Measurements from ENCODE around the gene DOK6.

Gene DOK6

DNA sequence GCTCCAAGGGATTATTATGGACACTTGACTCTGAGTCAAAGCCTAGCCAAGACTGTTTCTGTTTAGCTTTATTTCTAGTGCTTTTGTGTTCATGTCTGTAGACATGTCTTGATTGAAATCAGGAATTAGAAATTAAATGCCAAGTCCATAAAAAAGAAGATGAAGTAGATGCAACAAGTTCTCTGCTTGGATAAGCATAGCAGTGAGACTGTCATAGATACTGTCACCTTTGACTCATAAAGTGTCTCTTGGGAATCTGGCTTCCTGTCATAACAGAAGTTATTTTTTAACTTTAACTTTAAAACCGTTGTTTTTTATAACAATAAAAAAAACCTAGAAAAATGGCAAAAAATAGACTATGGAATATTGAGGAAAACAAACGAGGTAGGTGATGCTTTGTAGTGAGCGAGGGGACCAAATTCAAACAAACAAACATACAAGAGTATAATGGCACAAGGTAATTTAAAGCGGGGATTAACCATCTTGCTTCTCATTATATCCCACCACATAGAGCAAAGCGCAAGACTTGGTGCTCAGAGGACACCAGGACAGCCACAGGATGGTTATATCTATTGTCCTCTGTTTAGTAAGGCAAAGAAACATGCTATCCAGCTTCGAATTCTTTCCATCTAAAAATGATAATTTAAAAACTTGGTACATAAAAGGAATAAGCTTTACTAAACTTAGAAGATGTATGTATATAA lies 482.4 kb downstream of the DOK6 start:
- WGBS, result 90% methylated on average over 2 of the region's 6 CpGs

GRCh38 chr18:69883781-69884180 lies 483.1 kb downstream of the DOK6 start:
- Histone ChIP-seq H3K4me3 (ENCODE audit: insufficient read depth in 1 of 2, low read depth in 1 of 2, low read length in 2 of 2) (no peak overlapping the region), H2BK120ac (ENCODE audit: low read depth, low read length) (no peak overlapping the region), H2AFZ (ENCODE audit: low read depth, low read length) (no peak overlapping the region), H4K91ac (ENCODE audit: low read length) (no peak overlapping the region), H2AK5ac (ENCODE audit: low read length, severe bottlenecking) (no peak overlapping the region), H3K4me1 (ENCODE audit: control insufficient read depth, insufficient read depth, low read depth, low read length) (peaks cover 8% of the 10 kb centered on the region), H3K4me2 (ENCODE audit: low read length, poor library complexity, severe bottlenecking) (no peak overlapping the region), H3K14ac (ENCODE audit: low read length in 2 of 2) (no peak overlapping the region), H3K9me3 (ENCODE audit: control insufficient read depth, low read length) (no peaks in the 10 kb centered on the region), H3K4ac (ENCODE audit: low read depth in 1 of 2, low read length in 2 of 2) (no peak overlapping the region), H3K27ac (ENCODE audit: low read length, poor library complexity, severe bottlenecking) (no peak overlapping the region), H3K79me1 (replicated peaks; ENCODE audit: low read length, poor library complexity, severe bottlenecking) (no peaks in the 10 kb centered on the region), H3K18ac (ENCODE audit: low read depth in 1 of 2, low read length in 2 of 2) (no peak overlapping the region), H2BK15ac (ENCODE audit: low read depth, poor library complexity, severe bottlenecking) (no peak overlapping the region), H3K27me3 (ENCODE audit: control insufficient read depth in 1 of 2, insufficient read depth in 1 of 2, low read length in 2 of 2) (no peaks in the 10 kb centered on the region), H3K36me3 (ENCODE audit: control insufficient read depth in 1 of 2, insufficient read depth in 2 of 2, low read depth in 1 of 2, low read length in 2 of 2) (no peaks in the 10 kb centered on the region), H3K23ac (ENCODE audit: low read length in 2 of 2) (no peak overlapping the region), H4K8ac (ENCODE audit: low read length) (no peak overlapping the region), H3K9ac (ENCODE audit: low read length) (no peak overlapping the region), H2BK12ac (ENCODE audit: low read length in 2 of 2) (no peak overlapping the region), H2BK5ac (ENCODE audit: low read depth, low read length, poor library complexity, severe bottlenecking) (no peak overlapping the region)
- WGBS, result 52% methylated on average over 3 of the region's 3 CpGs
- DNase-seq, result no peak

More for the DNA sequence above, 482.4 kb downstream of the DOK6 start:
- H3K9me3 ChIP-seq (ENCODE audit: control insufficient read depth, low read length), result no peaks in the 10 kb centered on the region
- no peak overlapping the region for H3K9ac ChIP-seq (ENCODE audit: low read length)
- no peak overlapping the region for H4K8ac ChIP-seq (ENCODE audit: low read length)
- H3K4me2 ChIP-seq (ENCODE audit: low read length, poor library complexity, severe bottlenecking), result no peak overlapping the region
- H3K14ac ChIP-seq (ENCODE audit: low read length in 2 of 2), result no peak overlapping the region
- no peaks in the 10 kb centered on the region for H3K27me3 ChIP-seq (ENCODE audit: control insufficient read depth in 1 of 2, insufficient read depth in 1 of 2, low read length in 2 of 2)
- no peak for DNase-seq
- H3K79me1 ChIP-seq (replicated peaks; ENCODE audit: low read length, poor library complexity, severe bottlenecking), result no peaks in the 10 kb centered on the region
- H2AFZ ChIP-seq (ENCODE audit: low read depth, low read length), result no peak overlapping the region
- peaks cover 8% of the 10 kb centered on the region for H3K4me1 ChIP-seq (ENCODE audit: control insufficient read depth, insufficient read depth, low read depth, low read length)
- H3K4ac ChIP-seq (ENCODE audit: low read depth in 1 of 2, low read length in 2 of 2), result no peak overlapping the region
- no peak overlapping the region for H2BK12ac ChIP-seq (ENCODE audit: low read length in 2 of 2)
- no peak overlapping the region for H2BK15ac ChIP-seq (ENCODE audit: low read depth, poor library complexity, severe bottlenecking)
- H2BK5ac ChIP-seq (ENCODE audit: low read depth, low read length, poor library complexity, severe bottlenecking), result no peak overlapping the region
- H3K23ac ChIP-seq (ENCODE audit: low read length in 2 of 2), result no peak overlapping the region
- H3K4me3 ChIP-seq (ENCODE audit: insufficient read depth in 1 of 2, low read depth in 1 of 2, low read length in 2 of 2), result no peak overlapping the region
- H2BK120ac ChIP-seq (ENCODE audit: low read depth, low read length), result no peak overlapping the region
- no peak overlapping the region for H3K27ac ChIP-seq (ENCODE audit: low read length, poor library complexity, severe bottlenecking)
- no peaks in the 10 kb centered on the region for H3K36me3 ChIP-seq (ENCODE audit: control insufficient read depth in 1 of 2, insufficient read depth in 2 of 2, low read depth in 1 of 2, low read length in 2 of 2)
- H2AK5ac ChIP-seq (ENCODE audit: low read length, severe bottlenecking), result no peak overlapping the region
- H4K91ac ChIP-seq (ENCODE audit: low read length), result no peak overlapping the region
- H3K18ac ChIP-seq (ENCODE audit: low read depth in 1 of 2, low read length in 2 of 2), result no peak overlapping the region

DNA sequence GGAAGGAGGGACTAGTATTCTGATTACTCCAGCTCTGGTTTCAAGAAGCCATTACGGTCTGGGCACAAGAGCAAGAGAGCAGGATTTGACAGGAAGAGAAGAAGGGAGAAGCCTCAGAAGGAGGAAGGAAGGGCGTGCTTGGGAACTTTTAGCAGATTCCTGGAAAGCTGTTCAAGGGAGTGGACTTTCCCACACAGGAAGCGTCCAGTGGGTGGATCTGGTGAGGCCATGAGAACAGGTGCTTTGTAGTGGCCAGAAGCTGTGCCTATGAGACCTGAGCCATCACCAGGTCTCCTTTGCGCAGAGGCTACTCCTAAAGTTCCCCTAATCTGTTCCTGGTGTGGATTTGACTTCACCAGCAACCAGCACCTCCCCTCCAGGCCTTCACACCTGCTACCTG lies 484.7 kb downstream of the DOK6 start:
- no peak overlapping the region for H3K23ac ChIP-seq (ENCODE audit: low read length in 2 of 2)
- no peak overlapping the region for H2AFZ ChIP-seq (ENCODE audit: low read depth, low read length)
- H3K4me3 ChIP-seq (ENCODE audit: insufficient read depth in 1 of 2, low read depth in 1 of 2, low read length in 2 of 2), result no peak overlapping the region
- H3K27ac ChIP-seq (ENCODE audit: low read length, poor library complexity, severe bottlenecking), result no peak overlapping the region
- H3K79me1 ChIP-seq (replicated peaks; ENCODE audit: low read length, poor library complexity, severe bottlenecking), result no peaks in the 10 kb centered on the region
- no peak overlapping the region for H4K91ac ChIP-seq (ENCODE audit: low read length)
- no peak for DNase-seq
- no peak overlapping the region for H2BK12ac ChIP-seq (ENCODE audit: low read length in 2 of 2)
- peaks cover 6% of the 10 kb centered on the region for H3K4me1 ChIP-seq (ENCODE audit: control insufficient read depth, insufficient read depth, low read depth, low read length)
- no peak overlapping the region for H2AK5ac ChIP-seq (ENCODE audit: low read length, severe bottlenecking)
- no peaks in the 10 kb centered on the region for H3K27me3 ChIP-seq (ENCODE audit: control insufficient read depth in 1 of 2, insufficient read depth in 1 of 2, low read length in 2 of 2)
- no peak overlapping the region for H2BK5ac ChIP-seq (ENCODE audit: low read depth, low read length, poor library complexity, severe bottlenecking)
- WGBS, result 89% methylated on average over 3 of the region's 4 CpGs
- H3K9me3 ChIP-seq (ENCODE audit: control insufficient read depth, low read length), result peaks cover under 1% of the 10 kb centered on the region
- no peak overlapping the region for H4K8ac ChIP-seq (ENCODE audit: low read length)
- H3K36me3 ChIP-seq (ENCODE audit: control insufficient read depth in 1 of 2, insufficient read depth in 2 of 2, low read depth in 1 of 2, low read length in 2 of 2), result no peaks in the 10 kb centered on the region
- H3K9ac ChIP-seq (ENCODE audit: low read length), result no peak overlapping the region
- H3K14ac ChIP-seq (ENCODE audit: low read length in 2 of 2), result peak overlapping the region in 1 of 2 experiments; percentile 66
- H2BK15ac ChIP-seq (ENCODE audit: low read depth, poor library complexity, severe bottlenecking), result no peak overlapping the region
- H3K18ac ChIP-seq (ENCODE audit: low read depth in 1 of 2, low read length in 2 of 2), result no peak overlapping the region
- H3K4me2 ChIP-seq (ENCODE audit: low read length, poor library complexity, severe bottlenecking), result no peak overlapping the region
- H2BK120ac ChIP-seq (ENCODE audit: low read depth, low read length), result no peak overlapping the region
- H3K4ac ChIP-seq (ENCODE audit: low read depth in 1 of 2, low read length in 2 of 2), result no peak overlapping the region

DNA sequence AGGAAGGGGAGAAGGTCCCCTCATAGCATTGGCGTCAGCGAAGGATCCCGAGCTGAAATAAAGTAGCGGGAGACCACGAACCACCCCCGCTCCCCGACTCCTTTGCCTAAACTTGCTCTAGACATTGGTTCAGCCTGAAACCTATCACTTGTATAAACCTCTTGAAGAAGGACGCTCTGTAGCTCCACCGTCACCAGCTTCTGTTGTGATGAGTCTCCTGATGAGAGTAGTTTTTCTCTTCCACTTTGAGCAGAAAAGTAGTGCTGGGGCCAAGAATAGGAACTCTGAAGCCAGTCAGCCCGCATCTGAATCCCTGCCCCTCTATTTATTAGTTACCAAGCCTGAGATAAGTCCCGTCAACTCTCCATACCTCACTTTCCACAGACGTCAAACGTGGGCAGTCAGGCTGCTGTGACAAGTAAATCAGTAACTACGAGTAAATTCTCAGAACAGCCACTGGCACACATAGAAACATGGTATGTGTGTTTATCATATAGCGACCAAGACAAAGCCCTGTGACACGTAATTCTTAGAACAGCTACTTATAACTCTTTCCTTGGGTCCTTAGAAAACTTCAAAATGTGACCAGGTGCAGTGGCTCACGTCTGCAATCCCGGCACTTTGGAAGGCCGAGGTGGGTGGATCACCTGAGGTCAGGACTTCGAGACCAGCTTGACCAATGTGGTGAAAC lies 485.3 kb downstream of the DOK6 start:
- H4K8ac ChIP-seq (ENCODE audit: low read length), result no peak overlapping the region

More for the DNA sequence above, 485.3 kb downstream of the DOK6 start:
- Histone ChIP-seq H3K9me3 (ENCODE audit: control insufficient read depth, low read length) (peaks cover 3% of the 10 kb centered on the region), H2AK5ac (ENCODE audit: low read length, severe bottlenecking) (no peak overlapping the region), H3K14ac (ENCODE audit: low read length in 2 of 2) (no peak overlapping the region), H3K4me3 (ENCODE audit: insufficient read depth in 1 of 2, low read depth in 1 of 2, low read length in 2 of 2) (no peak overlapping the region), H2BK120ac (ENCODE audit: low read depth, low read length) (no peak overlapping the region), H3K4me1 (ENCODE audit: control insufficient read depth, insufficient read depth, low read depth, low read length) (peaks cover 6% of the 10 kb centered on the region), H4K91ac (ENCODE audit: low read length) (no peak overlapping the region), H2BK5ac (ENCODE audit: low read depth, low read length, poor library complexity, severe bottlenecking) (no peak overlapping the region), H2AFZ (ENCODE audit: low read depth, low read length) (no peak overlapping the region), H3K27me3 (ENCODE audit: control insufficient read depth in 1 of 2, insufficient read depth in 1 of 2, low read length in 2 of 2) (no peaks in the 10 kb centered on the region), H3K79me1 (replicated peaks; ENCODE audit: low read length, poor library complexity, severe bottlenecking) (no peaks in the 10 kb centered on the region), H3K18ac (ENCODE audit: low read depth in 1 of 2, low read length in 2 of 2) (no peak overlapping the region), H3K9ac (ENCODE audit: low read length) (no peak overlapping the region), H3K4ac (ENCODE audit: low read depth in 1 of 2, low read length in 2 of 2) (no peak overlapping the region), H3K36me3 (ENCODE audit: control insufficient read depth in 1 of 2, insufficient read depth in 2 of 2, low read depth in 1 of 2, low read length in 2 of 2) (no peaks in the 10 kb centered on the region), H3K27ac (ENCODE audit: low read length, poor library complexity, severe bottlenecking) (no peak overlapping the region), H2BK15ac (ENCODE audit: low read depth, poor library complexity, severe bottlenecking) (no peak overlapping the region), H3K23ac (ENCODE audit: low read length in 2 of 2) (no peak overlapping the region), H2BK12ac (ENCODE audit: low read length in 2 of 2) (no peak overlapping the region), H3K4me2 (ENCODE audit: low read length, poor library complexity, severe bottlenecking) (no peak overlapping the region)
- 95% methylated on average over 19 of the region's 20 CpGs for whole genome bisulfite sequencing
- DNase-seq, result no peak
